GM19099 (cell line): Measurements from ENCODE around the gene CELA3B.
"Not testable (repeated sequence)": the region's sequence is repeated elsewhere in the genome, so short reads cannot be mapped to it uniquely, and the experiment has no call there.

ENCODE experiments used
- POLR2A ChIP-seq: IDR thresholded peaks from 3 replicates; pipeline ENCODE4 v1.6.1; 2011; ENCODE audit warnings: low read depth; ENCODE audit not compliant: insufficient read length; ENCODE audit errors: extremely low read depth

The CELA3B gene, protein sequence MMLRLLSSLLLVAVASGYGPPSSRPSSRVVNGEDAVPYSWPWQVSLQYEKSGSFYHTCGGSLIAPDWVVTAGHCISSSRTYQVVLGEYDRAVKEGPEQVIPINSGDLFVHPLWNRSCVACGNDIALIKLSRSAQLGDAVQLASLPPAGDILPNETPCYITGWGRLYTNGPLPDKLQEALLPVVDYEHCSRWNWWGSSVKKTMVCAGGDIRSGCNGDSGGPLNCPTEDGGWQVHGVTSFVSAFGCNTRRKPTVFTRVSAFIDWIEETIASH

DNA sequence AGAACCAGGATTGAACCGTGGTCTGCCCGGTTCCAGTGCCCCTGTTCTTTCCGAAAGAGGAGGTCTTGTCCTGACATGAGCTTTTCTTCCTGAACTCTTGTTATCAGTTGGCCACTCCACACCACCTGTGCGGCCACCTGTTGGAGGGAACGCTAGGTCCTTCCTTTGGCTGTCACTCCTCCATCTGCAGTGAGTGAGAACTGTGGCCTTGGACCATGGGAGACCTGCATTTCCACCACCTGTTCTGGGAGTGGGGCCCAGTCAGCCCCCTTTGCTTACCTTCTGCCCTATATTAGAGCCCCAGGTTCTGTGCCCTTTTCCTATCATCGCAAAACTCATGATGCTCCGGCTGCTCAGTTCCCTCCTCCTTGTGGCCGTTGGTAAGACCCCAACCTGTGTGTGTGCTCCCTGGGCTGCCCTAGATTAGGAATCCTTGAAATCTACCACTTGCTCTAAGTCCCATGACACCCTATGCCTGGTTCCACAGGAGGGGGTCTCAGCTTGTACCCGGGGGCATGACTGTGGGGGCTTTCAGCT is at the start of gene CELA3B:
Gene CELA3B (plus strand): TSS at position 320 of the 537 bp plus-strand sequence. CDS start 18 bp downstream, at position 338.
- TF ChIP-seq POLR2A = not testable (repeated sequence)

DNA sequence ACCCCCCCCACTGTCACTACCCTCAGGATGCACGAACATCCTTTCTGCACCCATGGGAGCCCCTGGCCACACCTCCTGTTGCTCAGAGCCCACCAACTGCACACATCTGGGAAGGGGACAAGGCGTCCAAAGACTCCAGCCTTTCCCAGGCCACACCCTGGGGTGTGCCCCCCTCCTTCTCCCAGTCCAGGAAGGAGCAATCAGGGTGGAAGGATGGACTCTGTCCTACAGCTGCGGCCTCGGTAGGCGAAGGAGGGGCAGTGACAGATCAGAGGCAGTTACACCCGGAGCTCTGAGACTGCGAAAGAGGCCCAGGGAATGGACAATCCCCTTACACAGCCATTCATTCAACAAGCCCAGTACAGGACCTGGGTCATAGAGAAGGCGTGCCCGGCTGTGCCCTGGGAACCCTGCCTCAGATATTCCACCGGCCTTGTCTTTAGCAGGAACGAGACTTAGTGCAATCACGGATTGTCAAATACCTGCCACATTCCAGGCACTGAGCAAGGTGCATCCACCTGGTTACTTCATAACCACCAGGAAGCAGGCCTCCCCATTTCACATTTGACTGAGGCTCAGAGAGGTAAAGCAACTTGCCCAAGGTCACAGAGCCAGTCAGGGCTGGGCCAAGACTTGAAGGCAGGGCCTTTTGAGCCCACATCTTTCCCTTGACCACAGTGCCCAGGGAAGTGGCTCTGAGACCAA is 49.1 kb upstream of the CELA3B start:
- no peak for TF ChIP-seq POLR2A

GRCh38 chr1:21930080-21930571 is 46.7 kb upstream of the CELA3B start:
- no peak for TF ChIP-seq POLR2A

GRCh38 chr1:21930629-21931170 is 46.1 kb upstream of the CELA3B start:
- TF ChIP-seq POLR2A = no peak

- no peak for TF ChIP-seq POLR2A
Measured at GRCh38 chr1:21931171-21932093, 45.4 kb upstream of the CELA3B start.

- no peak for TF ChIP-seq POLR2A
Measured at GRCh38 chr1:21932127-21932526, 44.7 kb upstream of the CELA3B start.

DNA sequence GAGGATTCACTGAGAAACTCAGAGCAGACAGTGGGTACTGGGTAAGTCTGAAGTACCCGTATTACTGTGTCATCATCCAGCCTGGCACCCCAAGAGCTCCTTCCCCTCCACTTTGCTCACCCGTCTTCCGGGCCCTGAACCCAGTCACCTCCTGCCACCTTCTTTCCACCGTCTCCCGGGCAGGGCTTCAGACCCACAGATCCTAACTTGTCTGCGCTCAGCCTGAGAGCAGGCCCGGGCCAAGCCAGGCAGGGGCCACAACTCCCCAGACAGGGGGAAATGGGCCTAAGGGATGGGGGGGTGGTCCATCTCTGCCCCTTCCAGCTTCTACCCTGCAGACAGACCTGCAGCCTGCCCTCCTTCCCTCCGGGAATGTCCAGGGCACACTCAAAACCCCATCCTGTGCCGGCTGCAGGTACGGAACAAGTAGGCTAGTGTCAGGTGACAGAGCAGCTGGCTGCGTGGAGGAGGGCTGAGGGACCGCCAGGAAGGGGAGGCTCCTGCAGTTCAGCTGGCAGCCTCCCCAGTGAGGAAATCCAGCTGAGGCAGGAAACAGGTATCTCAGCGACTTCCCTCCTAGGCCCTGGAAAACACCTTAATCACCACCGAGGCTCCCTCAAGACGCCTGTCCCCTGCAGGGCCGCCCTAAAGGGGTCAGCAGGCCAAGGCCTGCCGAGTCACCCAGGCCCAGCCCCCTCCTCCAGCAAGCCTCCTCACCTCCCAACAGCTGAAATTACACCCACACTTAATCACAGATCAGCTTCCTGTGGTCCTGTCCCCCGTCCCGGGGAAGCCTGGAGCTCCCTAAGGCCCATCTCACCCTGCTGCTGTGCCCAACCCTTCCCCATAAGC is 43.2 kb upstream of the CELA3B start:
- no peak for TF ChIP-seq POLR2A

DNA sequence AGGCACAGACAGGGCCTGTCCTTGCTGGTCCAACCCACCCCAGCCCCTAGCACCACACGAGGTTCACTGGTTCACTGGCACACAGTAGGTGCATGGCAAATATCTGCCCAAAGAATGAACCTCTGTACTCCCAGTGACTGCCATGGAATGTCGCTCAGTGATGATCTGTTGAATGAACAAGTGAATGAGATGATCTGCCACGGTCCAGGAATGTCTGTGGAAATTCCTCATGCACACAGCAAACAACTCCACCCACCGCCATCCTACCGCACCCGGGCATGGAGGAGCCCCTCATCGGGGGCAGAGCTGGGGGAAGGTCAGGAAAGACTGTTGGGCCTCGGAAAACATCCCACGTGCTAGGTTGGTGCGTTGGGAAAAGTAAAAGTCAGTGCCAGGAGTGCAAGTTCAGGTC is 41.4 kb upstream of the CELA3B start:
- no peak for TF ChIP-seq POLR2A

GRCh38 chr1:21935891-21936365 is 40.9 kb upstream of the CELA3B start:
- no peak for TF ChIP-seq POLR2A

- TF ChIP-seq POLR2A = no peak
Measured at GRCh38 chr1:21936366-21937031, 40.3 kb upstream of the CELA3B start.

DNA sequence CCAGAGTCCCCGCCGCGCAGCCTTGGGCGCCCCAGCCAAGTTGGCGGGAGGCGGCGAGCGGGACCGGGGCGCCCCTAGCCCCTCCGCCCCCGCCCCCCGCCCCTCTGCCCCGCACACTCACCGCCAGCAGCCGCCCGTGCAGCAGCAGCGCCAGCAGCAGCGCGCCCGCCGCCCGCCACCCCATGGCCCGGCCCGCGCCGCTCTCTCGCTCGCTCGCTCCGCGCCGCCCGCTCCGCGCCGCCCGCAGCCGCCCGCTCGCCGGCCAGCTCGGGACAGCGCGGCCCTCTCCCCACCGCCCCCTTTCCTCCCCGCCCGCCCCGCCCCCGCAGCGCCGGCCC is 39.8 kb upstream of the CELA3B start, which contains the start of gene HSPG2:
Gene HSPG2 (minus strand): TSS at position 277 of the 338 bp plus-strand sequence. CDS start 93 bp downstream, at position 184.
- TF ChIP-seq POLR2A = no peak

DNA sequence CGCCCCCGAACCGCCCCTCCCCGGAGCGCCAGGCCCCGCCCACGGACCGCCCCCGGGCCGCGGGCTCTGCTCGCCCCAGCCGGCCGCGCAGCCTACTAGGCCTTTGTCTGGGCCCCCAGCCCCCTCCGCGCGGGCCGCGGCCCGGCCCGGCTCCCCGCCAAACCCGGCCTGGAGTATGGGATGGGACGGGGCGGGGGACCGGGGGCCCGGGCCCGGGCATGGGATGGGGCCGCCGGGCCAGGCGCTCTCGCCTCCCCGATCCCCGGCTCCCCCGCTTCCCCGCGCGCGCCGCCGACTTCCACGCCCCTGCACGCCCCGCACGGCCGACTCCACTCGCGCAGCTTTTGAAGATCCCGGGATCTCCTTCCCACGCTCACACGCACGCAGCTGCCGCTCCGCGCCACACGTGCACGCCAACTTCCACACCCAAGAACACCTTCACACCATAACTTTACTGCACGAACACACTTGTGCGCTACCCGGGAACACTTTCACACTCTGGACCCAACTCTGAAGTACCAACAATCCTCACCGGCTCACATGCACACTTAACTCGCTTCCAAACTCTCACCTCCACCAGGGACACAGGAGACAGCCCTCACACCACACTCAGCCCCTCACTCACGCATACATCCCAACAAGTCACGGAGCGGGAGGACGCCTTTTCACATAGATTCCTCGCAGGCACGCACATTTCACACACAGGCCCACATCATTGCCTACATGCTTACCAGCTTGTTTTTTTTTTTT is 39.3 kb upstream of the CELA3B start:
- TF ChIP-seq POLR2A = no peak

- TF ChIP-seq POLR2A = no peak
Measured at GRCh38 chr1:21938732-21939538, 37.9 kb upstream of the CELA3B start.
